WTC11 (cell line): ENCODE results near the gene S100G. TPM values are rescaled to one million over a fixed set of nuclear protein-coding genes. Genes with fewer than 3 reads are reported as not detected.

Experiments used
- ATAC-seq: fragments of 200-7000 bp; cut with Tn5 transposase; 2 replicates; pipeline ENCODE4 v1.10.0; 2021; ENCODE audit warnings: mild to moderate bottlenecking, moderate library complexity
- CTCF ChIA-PET: fragments of 300-600 bp; sonication (Branson Sonifier 250); formaldehyde crosslinking; loops from one replicate; lab custom pipeline; 2021; ENCODE audit warnings: antibody characterized with exemption; lab: Charles Lee
- POLR2A ChIA-PET: fragments of 350-600 bp; sonication (Branson Sonifier 250); formaldehyde crosslinking; loops from one replicate; lab custom pipeline; 2021; ENCODE audit warnings: antibody characterized with exemption; lab: Charles Lee
- DNase-seq: peaks from one replicate; pipeline ENCODE4 v3.0.0; 2021; ENCODE audit warnings: low spot score
- H3K27ac Mint-ChIP-seq: 2 replicates; pipeline ENCODE4 v1.8.0; 2021; ENCODE audit warnings: mixed read lengths
- H3K27me3 Mint-ChIP-seq: 2 replicates; pipeline ENCODE4 v1.8.0; 2021; ENCODE audit warnings: low read depth, mild to moderate bottlenecking, moderate library complexity, mixed read lengths
- H3K36me3 Mint-ChIP-seq: 2 replicates; pipeline ENCODE4 v1.8.0; 2021; ENCODE audit warnings: mixed read lengths
- H3K4me1 Mint-ChIP-seq: 2 replicates; pipeline ENCODE4 v1.8.0; 2022; ENCODE audit warnings: mixed read lengths
- H3K4me3 Mint-ChIP-seq: 2 replicates; pipeline ENCODE4 v1.8.0; 2021; ENCODE audit warnings: mild to moderate bottlenecking, moderate library complexity, mixed read lengths
- H3K9me3 Mint-ChIP-seq: 2 replicates; pipeline ENCODE4 v1.8.0; 2021; ENCODE audit warnings: mixed read lengths
- ELF4 ChIP-seq: sonication (generic); formaldehyde crosslinking; IDR thresholded peaks from 2 replicates; pipeline ENCODE4 v1.8.1; 2022; ENCODE audit warnings: low read depth, mild to moderate bottlenecking, moderate library complexity, missing genetic modification reagents
- ETV6 ChIP-seq: sonication (generic); formaldehyde crosslinking; IDR thresholded peaks from 2 replicates; pipeline ENCODE4 v1.8.1; 2022; ENCODE audit warnings: mild to moderate bottlenecking, missing genetic modification reagents
- FOXK1 ChIP-seq: sonication (generic); formaldehyde crosslinking; IDR thresholded peaks from 2 replicates; pipeline ENCODE4 v1.8.0; 2022; ENCODE audit warnings: mild to moderate bottlenecking, moderate library complexity, missing genetic modification reagents
- GABPB1 ChIP-seq: sonication (generic); formaldehyde crosslinking; IDR thresholded peaks from 2 replicates; pipeline ENCODE4 v1.8.1; 2023; ENCODE audit warnings: mild to moderate bottlenecking, missing genetic modification reagents
- KAT7 ChIP-seq: sonication (generic); formaldehyde crosslinking; IDR thresholded peaks from 2 replicates; pipeline ENCODE4 v1.8.1; 2023; ENCODE audit warnings: missing genetic modification reagents, mild to moderate bottlenecking, borderline replicate concordance
- NR1H2 ChIP-seq: sonication (generic); formaldehyde crosslinking; IDR thresholded peaks from 2 replicates; pipeline ENCODE4 v1.9.0; 2021; ENCODE audit warnings: mild to moderate bottlenecking, moderate library complexity, missing genetic modification reagents
- NR2C2 ChIP-seq: sonication (generic); formaldehyde crosslinking; IDR thresholded peaks from 2 replicates; pipeline ENCODE4 v1.8.0; 2022; ENCODE audit warnings: mild to moderate bottlenecking, missing genetic modification reagents
- RELA ChIP-seq: sonication (generic); formaldehyde crosslinking; IDR thresholded peaks from 2 replicates; pipeline ENCODE4 v1.8.1; 2022; ENCODE audit warnings: missing genetic modification reagents, mild to moderate bottlenecking, borderline replicate concordance
- SMAD3 ChIP-seq: sonication (generic); formaldehyde crosslinking; IDR thresholded peaks from 2 replicates; pipeline ENCODE4 v1.8.0; 2022; ENCODE audit warnings: missing genetic modification reagents, mild to moderate bottlenecking, borderline replicate concordance
- TP53 ChIP-seq: sonication (generic); formaldehyde crosslinking; IDR thresholded peaks from 2 replicates; pipeline ENCODE4 v1.8.1; 2023; ENCODE audit warnings: mild to moderate bottlenecking, missing genetic modification reagents
- ZNF317 ChIP-seq: sonication (generic); formaldehyde crosslinking; IDR thresholded peaks from 2 replicates; pipeline ENCODE4 v1.8.1; 2023; ENCODE audit warnings: low read depth, mild to moderate bottlenecking, moderate library complexity, missing genetic modification reagents, borderline replicate concordance
- total RNA-seq: library from RNA; stranded (reverse); gene quantifications from 3 replicates; pipeline ENCODE4 v1.2.3, GENCODE V29; 2021
- TF ChIP-seq, protein P1 (sequence below): fragments of 250-450 bp; sonication (Bioruptor Pico); IDR thresholded peaks from 2 replicates; pipeline ENCODE4 v1.9.0; 2021; ENCODE audit warnings: mild to moderate bottlenecking
- TF ChIP-seq, protein P2 (sequence below): sonication (generic); formaldehyde crosslinking; IDR thresholded peaks from 2 replicates; pipeline ENCODE4 v1.8.0; 2022; ENCODE audit warnings: mild to moderate bottlenecking, missing genetic modification reagents
- TF ChIP-seq, protein P3 (sequence below): fragments of 250-450 bp; sonication (Bioruptor Pico); IDR thresholded peaks from 2 replicates; pipeline ENCODE4 v1.9.0; 2021; ENCODE audit warnings: mild to moderate bottlenecking
- TF ChIP-seq, protein P4 (sequence below): sonication (generic); formaldehyde crosslinking; IDR thresholded peaks from 2 replicates; pipeline ENCODE4 v1.8.1; 2023; ENCODE audit warnings: mild to moderate bottlenecking, missing genetic modification reagents
- TF ChIP-seq, protein P5 (sequence below): fragments of 250-450 bp; sonication (Bioruptor Pico); IDR thresholded peaks from 2 replicates; pipeline ENCODE4 v1.8.0; 2021; ENCODE audit warnings: mild to moderate bottlenecking
- TF ChIP-seq, protein P6 (sequence below): fragments of 250-450 bp; sonication (Bioruptor Pico); IDR thresholded peaks from 2 replicates; pipeline ENCODE4 v1.9.0; 2021; ENCODE audit warnings: mild to moderate bottlenecking, borderline replicate concordance

Gene S100G
- total RNA-seq, 1 experiment from 2014 or later = not detected

DNA sequence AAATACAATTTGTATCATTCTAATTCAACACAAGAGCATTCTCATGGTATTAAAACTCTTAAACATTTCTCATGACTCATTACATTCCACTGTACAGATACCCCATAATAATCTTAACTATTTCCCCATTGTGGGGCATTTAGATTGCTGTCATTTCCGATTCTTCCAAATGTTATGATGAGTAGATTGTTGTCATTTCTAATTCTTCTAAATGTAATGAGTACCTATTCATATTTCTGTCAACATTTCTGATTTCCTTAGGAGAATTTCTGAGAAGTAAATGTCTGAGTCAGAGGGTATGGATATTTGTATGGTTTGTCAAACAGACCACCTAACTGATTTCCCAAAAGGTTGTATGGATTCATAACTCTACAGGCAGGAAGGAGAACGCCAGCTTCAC lies 8.3 kb downstream of the S100G start:
- ChIA-PET POLR2A (no interaction called here), CTCF (no interaction called here)
- no peak for TF ChIP-seq ELF4 (CRISPR knock-in tag)
- no peak for TF ChIP-seq GABPB1 (CRISPR knock-in tag)
- H3K36me3 Mint-ChIP-seq = peaks cover 25% of the 10 kb centered on the region
- H3K4me3 Mint-ChIP-seq = no peak overlapping the region
- no peak for DNase-seq
- peaks cover 19% of the 10 kb centered on the region for H3K4me1 Mint-ChIP-seq
- no peaks in the 10 kb centered on the region for H3K9me3 Mint-ChIP-seq
- H3K27me3 Mint-ChIP-seq = no peaks in the 10 kb centered on the region
- no peak overlapping the region for H3K27ac Mint-ChIP-seq
- ATAC-seq = no peak

DNA sequence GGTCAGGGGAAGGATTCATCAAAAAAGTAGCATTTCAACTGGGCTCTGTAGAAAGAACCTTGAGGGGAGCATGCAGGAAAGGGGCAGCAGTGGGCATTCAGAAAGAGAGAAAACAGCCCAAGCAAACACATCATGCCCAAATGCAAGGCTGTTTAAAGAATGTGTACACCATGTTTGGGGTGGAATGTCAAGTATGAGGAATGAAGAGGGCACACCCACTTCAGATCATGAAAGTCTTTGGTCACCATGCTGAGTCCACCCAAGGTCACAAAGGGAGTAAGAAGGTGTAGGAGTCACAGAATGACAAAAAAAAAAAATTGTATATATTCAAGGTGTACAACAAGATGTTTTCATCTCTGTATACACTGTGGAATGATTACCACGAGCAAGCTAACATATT lies 9.4 kb downstream of the S100G start:
- DNase-seq = no peak
- peaks cover 20% of the 10 kb centered on the region for H3K4me1 Mint-ChIP-seq
- POLR2A ChIA-PET = no interaction called here
- H3K27me3 Mint-ChIP-seq = no peaks in the 10 kb centered on the region
- H3K4me3 Mint-ChIP-seq = no peak overlapping the region
- ATAC-seq = no peak
- no peaks in the 10 kb centered on the region for H3K9me3 Mint-ChIP-seq
- TF ChIP-seq, protein P1, sequence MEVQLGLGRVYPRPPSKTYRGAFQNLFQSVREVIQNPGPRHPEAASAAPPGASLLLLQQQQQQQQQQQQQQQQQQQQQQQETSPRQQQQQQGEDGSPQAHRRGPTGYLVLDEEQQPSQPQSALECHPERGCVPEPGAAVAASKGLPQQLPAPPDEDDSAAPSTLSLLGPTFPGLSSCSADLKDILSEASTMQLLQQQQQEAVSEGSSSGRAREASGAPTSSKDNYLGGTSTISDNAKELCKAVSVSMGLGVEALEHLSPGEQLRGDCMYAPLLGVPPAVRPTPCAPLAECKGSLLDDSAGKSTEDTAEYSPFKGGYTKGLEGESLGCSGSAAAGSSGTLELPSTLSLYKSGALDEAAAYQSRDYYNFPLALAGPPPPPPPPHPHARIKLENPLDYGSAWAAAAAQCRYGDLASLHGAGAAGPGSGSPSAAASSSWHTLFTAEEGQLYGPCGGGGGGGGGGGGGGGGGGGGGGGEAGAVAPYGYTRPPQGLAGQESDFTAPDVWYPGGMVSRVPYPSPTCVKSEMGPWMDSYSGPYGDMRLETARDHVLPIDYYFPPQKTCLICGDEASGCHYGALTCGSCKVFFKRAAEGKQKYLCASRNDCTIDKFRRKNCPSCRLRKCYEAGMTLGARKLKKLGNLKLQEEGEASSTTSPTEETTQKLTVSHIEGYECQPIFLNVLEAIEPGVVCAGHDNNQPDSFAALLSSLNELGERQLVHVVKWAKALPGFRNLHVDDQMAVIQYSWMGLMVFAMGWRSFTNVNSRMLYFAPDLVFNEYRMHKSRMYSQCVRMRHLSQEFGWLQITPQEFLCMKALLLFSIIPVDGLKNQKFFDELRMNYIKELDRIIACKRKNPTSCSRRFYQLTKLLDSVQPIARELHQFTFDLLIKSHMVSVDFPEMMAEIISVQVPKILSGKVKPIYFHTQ (CRISPR knock-in tag) = no peak
- TF ChIP-seq, protein P2, sequence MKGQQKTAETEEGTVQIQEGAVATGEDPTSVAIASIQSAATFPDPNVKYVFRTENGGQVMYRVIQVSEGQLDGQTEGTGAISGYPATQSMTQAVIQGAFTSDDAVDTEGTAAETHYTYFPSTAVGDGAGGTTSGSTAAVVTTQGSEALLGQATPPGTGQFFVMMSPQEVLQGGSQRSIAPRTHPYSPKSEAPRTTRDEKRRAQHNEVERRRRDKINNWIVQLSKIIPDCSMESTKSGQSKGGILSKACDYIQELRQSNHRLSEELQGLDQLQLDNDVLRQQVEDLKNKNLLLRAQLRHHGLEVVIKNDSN (CRISPR knock-in tag) = no peak
- TF ChIP-seq, protein P3, sequence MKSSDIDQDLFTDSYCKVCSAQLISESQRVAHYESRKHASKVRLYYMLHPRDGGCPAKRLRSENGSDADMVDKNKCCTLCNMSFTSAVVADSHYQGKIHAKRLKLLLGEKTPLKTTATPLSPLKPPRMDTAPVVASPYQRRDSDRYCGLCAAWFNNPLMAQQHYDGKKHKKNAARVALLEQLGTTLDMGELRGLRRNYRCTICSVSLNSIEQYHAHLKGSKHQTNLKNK (CRISPR knock-in tag) = no peak
- TF ChIP-seq, protein P4, sequence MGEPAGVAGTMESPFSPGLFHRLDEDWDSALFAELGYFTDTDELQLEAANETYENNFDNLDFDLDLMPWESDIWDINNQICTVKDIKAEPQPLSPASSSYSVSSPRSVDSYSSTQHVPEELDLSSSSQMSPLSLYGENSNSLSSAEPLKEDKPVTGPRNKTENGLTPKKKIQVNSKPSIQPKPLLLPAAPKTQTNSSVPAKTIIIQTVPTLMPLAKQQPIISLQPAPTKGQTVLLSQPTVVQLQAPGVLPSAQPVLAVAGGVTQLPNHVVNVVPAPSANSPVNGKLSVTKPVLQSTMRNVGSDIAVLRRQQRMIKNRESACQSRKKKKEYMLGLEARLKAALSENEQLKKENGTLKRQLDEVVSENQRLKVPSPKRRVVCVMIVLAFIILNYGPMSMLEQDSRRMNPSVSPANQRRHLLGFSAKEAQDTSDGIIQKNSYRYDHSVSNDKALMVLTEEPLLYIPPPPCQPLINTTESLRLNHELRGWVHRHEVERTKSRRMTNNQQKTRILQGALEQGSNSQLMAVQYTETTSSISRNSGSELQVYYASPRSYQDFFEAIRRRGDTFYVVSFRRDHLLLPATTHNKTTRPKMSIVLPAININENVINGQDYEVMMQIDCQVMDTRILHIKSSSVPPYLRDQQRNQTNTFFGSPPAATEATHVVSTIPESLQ (CRISPR knock-in tag) = no peak
- TF ChIP-seq NR1H2 (CRISPR knock-in tag) = no peak
- TF ChIP-seq, protein P5, sequence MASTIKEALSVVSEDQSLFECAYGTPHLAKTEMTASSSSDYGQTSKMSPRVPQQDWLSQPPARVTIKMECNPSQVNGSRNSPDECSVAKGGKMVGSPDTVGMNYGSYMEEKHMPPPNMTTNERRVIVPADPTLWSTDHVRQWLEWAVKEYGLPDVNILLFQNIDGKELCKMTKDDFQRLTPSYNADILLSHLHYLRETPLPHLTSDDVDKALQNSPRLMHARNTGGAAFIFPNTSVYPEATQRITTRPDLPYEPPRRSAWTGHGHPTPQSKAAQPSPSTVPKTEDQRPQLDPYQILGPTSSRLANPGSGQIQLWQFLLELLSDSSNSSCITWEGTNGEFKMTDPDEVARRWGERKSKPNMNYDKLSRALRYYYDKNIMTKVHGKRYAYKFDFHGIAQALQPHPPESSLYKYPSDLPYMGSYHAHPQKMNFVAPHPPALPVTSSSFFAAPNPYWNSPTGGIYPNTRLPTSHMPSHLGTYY (CRISPR knock-in tag) = no peak
- TF ChIP-seq TP53 (CRISPR knock-in tag) = no peak
- TF ChIP-seq RELA (CRISPR knock-in tag) = no peak
- TF ChIP-seq ETV6 (CRISPR knock-in tag) = no peak
- TF ChIP-seq FOXK1 (CRISPR knock-in tag) = no peak
- TF ChIP-seq ZNF317 = no peak
- no peak for TF ChIP-seq KAT7 (CRISPR knock-in tag)
- no peak for TF ChIP-seq NR2C2 (CRISPR knock-in tag)
- TF ChIP-seq, protein P6, sequence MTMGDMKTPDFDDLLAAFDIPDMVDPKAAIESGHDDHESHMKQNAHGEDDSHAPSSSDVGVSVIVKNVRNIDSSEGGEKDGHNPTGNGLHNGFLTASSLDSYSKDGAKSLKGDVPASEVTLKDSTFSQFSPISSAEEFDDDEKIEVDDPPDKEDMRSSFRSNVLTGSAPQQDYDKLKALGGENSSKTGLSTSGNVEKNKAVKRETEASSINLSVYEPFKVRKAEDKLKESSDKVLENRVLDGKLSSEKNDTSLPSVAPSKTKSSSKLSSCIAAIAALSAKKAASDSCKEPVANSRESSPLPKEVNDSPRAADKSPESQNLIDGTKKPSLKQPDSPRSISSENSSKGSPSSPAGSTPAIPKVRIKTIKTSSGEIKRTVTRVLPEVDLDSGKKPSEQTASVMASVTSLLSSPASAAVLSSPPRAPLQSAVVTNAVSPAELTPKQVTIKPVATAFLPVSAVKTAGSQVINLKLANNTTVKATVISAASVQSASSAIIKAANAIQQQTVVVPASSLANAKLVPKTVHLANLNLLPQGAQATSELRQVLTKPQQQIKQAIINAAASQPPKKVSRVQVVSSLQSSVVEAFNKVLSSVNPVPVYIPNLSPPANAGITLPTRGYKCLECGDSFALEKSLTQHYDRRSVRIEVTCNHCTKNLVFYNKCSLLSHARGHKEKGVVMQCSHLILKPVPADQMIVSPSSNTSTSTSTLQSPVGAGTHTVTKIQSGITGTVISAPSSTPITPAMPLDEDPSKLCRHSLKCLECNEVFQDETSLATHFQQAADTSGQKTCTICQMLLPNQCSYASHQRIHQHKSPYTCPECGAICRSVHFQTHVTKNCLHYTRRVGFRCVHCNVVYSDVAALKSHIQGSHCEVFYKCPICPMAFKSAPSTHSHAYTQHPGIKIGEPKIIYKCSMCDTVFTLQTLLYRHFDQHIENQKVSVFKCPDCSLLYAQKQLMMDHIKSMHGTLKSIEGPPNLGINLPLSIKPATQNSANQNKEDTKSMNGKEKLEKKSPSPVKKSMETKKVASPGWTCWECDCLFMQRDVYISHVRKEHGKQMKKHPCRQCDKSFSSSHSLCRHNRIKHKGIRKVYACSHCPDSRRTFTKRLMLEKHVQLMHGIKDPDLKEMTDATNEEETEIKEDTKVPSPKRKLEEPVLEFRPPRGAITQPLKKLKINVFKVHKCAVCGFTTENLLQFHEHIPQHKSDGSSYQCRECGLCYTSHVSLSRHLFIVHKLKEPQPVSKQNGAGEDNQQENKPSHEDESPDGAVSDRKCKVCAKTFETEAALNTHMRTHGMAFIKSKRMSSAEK (CRISPR knock-in tag) = no peak
- TF ChIP-seq SMAD3 (CRISPR knock-in tag) = no peak
- TF ChIP-seq, all 79 proteins: peak for 0
- CTCF ChIA-PET = no interaction called here
- Mint-ChIP-seq H3K27ac (no peak overlapping the region), H3K36me3 (peaks cover 31% of the 10 kb centered on the region)
